ENCODE results near the gene FPGS. TPM values are rescaled to one million over a fixed set of nuclear protein-coding genes. Genes with fewer than 3 reads are reported as not detected.

The FPGS gene
- polyA plus RNA-seq, 3 donors = 21.3 to 28.5 (median 25.2) TPM

GRCh38 chr9:127854960-127855359 lies 52.3 kb downstream of the FPGS start:
- Mint-ChIP-seq H3K9me3 (peaks cover 6 to 8% (median 7%) of the 10 kb centered on the region in 7 donors), H3K27me3 (ENCODE audit: low read depth in 3 of 3) (peaks cover 1 to 5% (median 3%) of the 10 kb centered on the region in 3 donors), H3K36me3 (peaks cover 17 to 21% of the 10 kb centered on the region in 2 donors), H3K4me1 (peaks cover 53% of the 10 kb centered on the region), H3K4me3 (peak overlapping the region; percentile 31 to 46), H3K27ac (peak overlapping the region in 4 of 7 donors; percentile 50 to 76 (median 60))
- H3K36me3 ChIP-seq (replicated peaks in 1 of 2; ENCODE audit: control insufficient read depth in 1 of 2, insufficient read depth in 2 of 2, low read length in 2 of 2) = peaks cover 0 to 8% of the 10 kb centered on the region in 2 donors
- peak overlapping the region in 2 of 3 experiments; percentile 50 to 89 for H3K4me3 ChIP-seq (replicated peaks in 1 of 3; ENCODE audit: low read depth in 2 of 3, low read length in 3 of 3)
- intact Hi-C loops (cut with micrococcal nuclease) = no loop called here
- no peaks in the 10 kb centered on the region for H3K27me3 ChIP-seq (ENCODE audit: control insufficient read depth in 2 of 2, insufficient read depth in 2 of 2, low read length in 2 of 2)
- no peak for TF ChIP-seq CTCF (IDR thresholded peaks at IDR 0.05)
- H3K4me2 ChIP-seq (replicated peaks; ENCODE audit: extremely low read depth, low read length, poor library complexity, severe bottlenecking) = peak overlapping the region; percentile 95
- peaks cover 43 to 49% of the 10 kb centered on the region in 2 donors for H3K4me1 ChIP-seq (ENCODE audit: control insufficient read depth in 1 of 2, insufficient read depth in 2 of 2, low read length in 2 of 2)
- no peak for DNase-seq
- H3K9me3 ChIP-seq (replicated peaks in 1 of 2; ENCODE audit: control insufficient read depth in 1 of 2, insufficient read depth in 1 of 2, low read length in 2 of 2) = peaks cover under 1 to 7% of the 10 kb centered on the region in 2 donors
- H3K27ac ChIP-seq (ENCODE audit: low read depth in 1 of 2, low read length in 2 of 2) = peak overlapping the region in 1 of 2 donors; percentile 81
- H3K79me2 ChIP-seq (ENCODE audit: insufficient read depth, low read length) = no peaks in the 10 kb centered on the region
- 27% methylated on average over 3 of the region's 11 CpGs for WGBS (ENCODE audit: insufficient coverage)
- peaks cover 6% of the 10 kb centered on the region for H4K20me1 ChIP-seq (ENCODE audit: insufficient read depth, low read length)
- H2AFZ ChIP-seq (ENCODE audit: insufficient read depth, low read depth, low read length, poor library complexity, severe bottlenecking) = peak overlapping the region; percentile 83
- peak overlapping the region; percentile 84 for H3K9ac ChIP-seq (ENCODE audit: insufficient read depth, low read length, poor library complexity, severe bottlenecking)

- no peak overlapping the region for H3K4me2 ChIP-seq (replicated peaks; ENCODE audit: extremely low read depth, low read length, poor library complexity, severe bottlenecking)
- no peak overlapping the region for H3K4me3 ChIP-seq (replicated peaks in 1 of 3; ENCODE audit: low read depth in 2 of 3, low read length in 3 of 3)
- H2AFZ ChIP-seq (ENCODE audit: insufficient read depth, low read depth, low read length, poor library complexity, severe bottlenecking) = no peak overlapping the region
- peak overlapping the region in 3 of 7 donors; percentile 0 to 76 (median 45) for H3K27ac Mint-ChIP-seq
- H3K27me3 ChIP-seq (ENCODE audit: control insufficient read depth in 2 of 2, insufficient read depth in 2 of 2, low read length in 2 of 2) = no peaks in the 10 kb centered on the region
- no peak overlapping the region for H3K9ac ChIP-seq (ENCODE audit: insufficient read depth, low read length, poor library complexity, severe bottlenecking)
- H3K9me3 ChIP-seq (replicated peaks in 1 of 2; ENCODE audit: control insufficient read depth in 1 of 2, insufficient read depth in 1 of 2, low read length in 2 of 2) = peaks cover 0 to 1% of the 10 kb centered on the region in 2 donors
- H3K9me3 Mint-ChIP-seq = peaks cover under 1 to 2% (median 2%) of the 10 kb centered on the region in 7 donors
- H3K36me3 Mint-ChIP-seq = peaks cover 14 to 15% of the 10 kb centered on the region in 2 donors
- H3K27me3 Mint-ChIP-seq (ENCODE audit: low read depth in 3 of 3) = peaks cover 1 to 5% (median 2%) of the 10 kb centered on the region in 3 donors
- H3K36me3 ChIP-seq (replicated peaks in 1 of 2; ENCODE audit: control insufficient read depth in 1 of 2, insufficient read depth in 2 of 2, low read length in 2 of 2) = peaks cover 0 to 3% of the 10 kb centered on the region in 2 donors
- intact Hi-C loops (cut with micrococcal nuclease) = no loop called here
- H3K4me1 Mint-ChIP-seq = peaks cover 53% of the 10 kb centered on the region
- no peak for DNase-seq
- peak overlapping the region in 1 of 2 donors; percentile 21 for H3K4me3 Mint-ChIP-seq
- H4K20me1 ChIP-seq (ENCODE audit: insufficient read depth, low read length) = peaks cover 6% of the 10 kb centered on the region
- no peak overlapping the region for H3K27ac ChIP-seq (ENCODE audit: low read depth in 1 of 2, low read length in 2 of 2)
- no peak for TF ChIP-seq CTCF (IDR thresholded peaks at IDR 0.05)
- H3K4me1 ChIP-seq (ENCODE audit: control insufficient read depth in 1 of 2, insufficient read depth in 2 of 2, low read length in 2 of 2) = peaks cover 43 to 49% of the 10 kb centered on the region in 2 donors
- 100% methylated on average over 4 of the region's 5 CpGs for WGBS (ENCODE audit: insufficient coverage)
- no peaks in the 10 kb centered on the region for H3K79me2 ChIP-seq (ENCODE audit: insufficient read depth, low read length)
Observed at GRCh38 chr9:127855522-127855921, 52.8 kb downstream of the FPGS start.

Measured in CD14-positive monocyte (primary cell).